ENCODE measurements around the gene TRPM5.

Gene TRPM5

GRCh38 chr11:2468363-2469235, 24.3 kb upstream of the TRPM5 start:
- DNase-seq (ENCODE audit: low read depth): no peak

- no peak for DNase-seq (ENCODE audit: low read depth)
Observed at GRCh38 chr11:2467695-2468055, 23.4 kb upstream of the TRPM5 start.

- no peak for DNase-seq (ENCODE audit: low read depth)
Observed at GRCh38 chr11:2466869-2467694, 22.8 kb upstream of the TRPM5 start.

GRCh38 chr11:2466069-2466801, 21.9 kb upstream of the TRPM5 start:
- DNase-seq (ENCODE audit: low read depth): no peak

GRCh38 chr11:2465202-2466068, 21.1 kb upstream of the TRPM5 start:
- DNase-seq (ENCODE audit: low read depth): no peak

- DNase-seq (ENCODE audit: low read depth): no peak
Observed at GRCh38 chr11:2464451-2465165, 20.3 kb upstream of the TRPM5 start.

GRCh38 chr11:2463766-2464277, 19.5 kb upstream of the TRPM5 start:
- DNase-seq (ENCODE audit: low read depth): no peak

- DNase-seq (ENCODE audit: low read depth): no peak
Observed at GRCh38 chr11:2462986-2463765, 18.9 kb upstream of the TRPM5 start.

GRCh38 chr11:2462543-2462985, 18.2 kb upstream of the TRPM5 start:
- no peak for DNase-seq (ENCODE audit: low read depth)

- no peak for DNase-seq (ENCODE audit: low read depth)
Observed at GRCh38 chr11:2461956-2462542, 17.7 kb upstream of the TRPM5 start.

GRCh38 chr11:2461253-2461955, 17.1 kb upstream of the TRPM5 start:
- no peak for DNase-seq (ENCODE audit: low read depth)

GRCh38 chr11:2460540-2461252, 16.4 kb upstream of the TRPM5 start:
- DNase-seq (ENCODE audit: low read depth): no peak

GRCh38 chr11:2459796-2460531, 15.7 kb upstream of the TRPM5 start:
- no peak for DNase-seq (ENCODE audit: low read depth)

GRCh38 chr11:2459016-2459725, 14.9 kb upstream of the TRPM5 start:
- DNase-seq (ENCODE audit: low read depth): no peak

GRCh38 chr11:2458321-2458720, 14.0 kb upstream of the TRPM5 start:
- no peak for DNase-seq (ENCODE audit: low read depth)

- no peak for DNase-seq (ENCODE audit: low read depth)
Observed at GRCh38 chr11:2453436-2453835, 9.1 kb upstream of the TRPM5 start.

All from activated T-cell treated with anti-CD3 and anti-CD28 coated beads for 24 hours (primary cell).